Stimulated activated CD4-positive, alpha-beta T cell treated with anti-CD3 and anti-CD28 coated beads, TNF-alpha, amount 100 ng/mL, for 4 hours (primary cell): ENCODE measurements around the gene REC8.
A peak's percentile ranks its signal among the peaks of the same experiment; 100 is the strongest.

Experiments
- DNase-seq, 3 experiments: peaks; one replicate each; pipeline ENCODE4 v3.0.0-alpha.2; 2020; ENCODE audit warnings: low read depth in 3 of 3

Gene REC8

GRCh38 chr14:24138396-24139271, 33.2 kb upstream of the REC8 start:
- no peak for DNase-seq

DNA sequence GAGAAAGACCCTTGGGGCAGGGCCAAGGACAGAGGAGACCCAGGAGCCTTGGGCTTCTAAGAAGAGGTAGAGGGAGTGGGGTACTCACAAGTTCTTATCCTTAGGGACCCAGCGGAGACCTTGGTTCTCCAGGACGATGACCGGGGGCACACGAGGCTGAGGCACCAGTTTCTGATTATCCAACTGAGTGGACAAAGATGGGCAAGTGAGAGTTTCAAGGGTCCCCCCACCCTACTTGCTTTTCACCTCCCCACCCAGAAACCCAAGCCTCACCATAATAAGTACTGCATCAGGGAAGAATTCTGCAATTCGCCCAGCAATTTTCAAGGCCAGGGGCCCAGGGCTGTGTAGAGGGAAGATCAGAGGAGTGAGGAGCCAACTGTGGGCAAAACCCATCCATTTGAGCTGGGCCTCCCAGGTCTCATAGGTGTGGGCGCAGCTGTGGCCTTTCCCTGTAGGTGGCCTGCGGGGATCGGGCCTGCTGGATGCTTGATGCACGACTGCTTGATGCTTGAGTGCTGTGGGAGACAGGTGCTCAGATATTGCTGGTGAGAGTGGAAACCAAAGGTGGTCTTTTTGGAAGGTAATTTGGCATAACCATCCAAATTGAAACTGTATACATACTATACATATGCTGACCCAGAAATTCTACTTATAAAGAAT, 32.5 kb upstream of the REC8 start:
- DNase-seq = no peak

DNA sequence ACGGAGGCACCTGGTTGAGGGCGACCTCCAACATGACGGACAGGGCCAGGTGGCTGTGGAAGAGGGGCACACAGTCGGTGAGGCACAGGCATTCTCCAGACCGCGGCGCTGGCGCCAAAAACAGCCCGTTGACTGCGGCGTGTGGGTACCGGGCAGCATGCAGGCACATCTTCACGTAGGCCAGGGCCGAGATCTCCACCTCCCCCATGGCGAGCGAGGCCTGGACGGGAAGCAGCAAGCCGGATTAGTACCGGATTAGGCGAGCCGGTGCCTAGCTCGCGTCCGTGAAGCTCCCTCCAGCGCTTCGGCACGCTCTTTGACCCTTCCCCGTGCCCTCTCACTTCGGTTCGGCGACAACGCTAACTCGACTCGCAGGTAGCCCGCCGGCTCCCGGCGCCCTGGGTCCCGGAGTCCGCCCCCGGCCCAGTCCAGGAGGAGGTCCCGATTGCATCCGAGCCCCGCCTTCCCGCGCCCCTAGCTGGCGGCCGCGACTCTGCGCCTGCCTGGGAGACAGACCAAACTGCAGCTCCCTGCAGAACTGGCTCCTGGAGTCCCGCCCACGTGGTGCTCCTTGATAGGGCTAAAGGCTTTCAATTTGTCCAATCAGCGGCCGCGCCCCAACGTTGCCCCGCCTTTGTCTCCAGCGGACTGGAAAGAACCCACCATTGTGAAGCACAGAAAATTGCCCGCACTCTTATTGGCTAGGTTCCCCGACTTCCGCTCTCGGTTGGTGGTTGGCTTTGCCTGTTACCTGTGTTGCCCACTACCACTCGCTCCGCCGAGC, 30.6 kb upstream of the REC8 start, which contains the start of gene EMC9:
Gene EMC9, minus strand, starts transcription at position 495 of the 784 bp plus-strand sequence. Its CDS starts 287 bp downstream, at position 208.
- DNase-seq = peak; percentile 98 to 99 (median 99)

DNA sequence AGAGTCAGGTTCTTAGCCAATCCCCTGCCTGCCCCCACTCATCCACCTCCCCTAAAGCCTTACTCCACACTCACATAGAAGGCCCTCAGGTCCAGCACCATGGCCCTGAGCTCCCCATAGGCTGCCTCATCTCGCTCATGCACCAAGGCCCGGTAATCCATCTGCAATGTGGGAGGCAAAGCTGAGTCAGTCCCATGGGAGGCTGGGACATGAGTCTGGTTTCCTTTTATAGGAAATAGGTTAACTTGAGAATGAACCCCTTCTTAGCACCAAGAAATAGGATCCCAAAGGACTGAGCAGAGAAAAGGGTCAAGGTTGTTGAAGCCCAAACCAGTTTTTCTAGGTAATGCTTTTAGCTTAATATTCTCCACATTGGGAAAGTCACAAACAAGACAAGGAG, 28.4 kb upstream of the REC8 start:
- DNase-seq = no peak

DNA sequence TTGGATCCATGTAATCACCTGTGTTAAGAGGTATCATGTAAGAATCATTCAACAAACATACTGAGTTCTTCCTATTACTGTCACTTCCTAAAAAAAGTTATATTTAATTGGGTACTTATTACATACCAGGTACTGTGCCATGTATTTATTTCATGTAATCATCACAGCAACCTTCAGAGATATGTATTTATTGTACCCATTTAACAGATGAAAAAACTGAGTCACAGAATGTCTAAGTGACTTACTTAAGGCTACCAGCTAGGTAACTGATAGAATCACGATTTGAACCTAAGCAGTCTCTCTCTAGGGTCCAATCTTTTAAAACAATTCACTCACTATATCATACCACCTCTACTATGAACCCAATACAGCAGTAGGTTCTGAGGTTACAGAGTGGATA, 27.4 kb upstream of the REC8 start:
- DNase-seq = no peak

- no peak for DNase-seq
Observed at GRCh38 chr14:24145219-24145618, 26.7 kb upstream of the REC8 start.

- no peak for DNase-seq
Observed at GRCh38 chr14:24145690-24146452, 26.0 kb upstream of the REC8 start.

- peak; percentile 67 to 72 (median 67) for DNase-seq
Observed at GRCh38 chr14:24146453-24146977, 25.4 kb upstream of the REC8 start, which contains the start of gene PSME2. PSME2 (minus strand) TSS chr14:24146610; CDS start chr14:24146581, 29 bp downstream.

GRCh38 chr14:24146978-24147760, 24.7 kb upstream of the REC8 start, which contains the start of gene RNF31:
RNF31 (plus strand) TSS chr14:24147498; CDS start chr14:24147699, 201 bp downstream.
- DNase-seq = peak; percentile 93 to 97 (median 95)

DNA sequence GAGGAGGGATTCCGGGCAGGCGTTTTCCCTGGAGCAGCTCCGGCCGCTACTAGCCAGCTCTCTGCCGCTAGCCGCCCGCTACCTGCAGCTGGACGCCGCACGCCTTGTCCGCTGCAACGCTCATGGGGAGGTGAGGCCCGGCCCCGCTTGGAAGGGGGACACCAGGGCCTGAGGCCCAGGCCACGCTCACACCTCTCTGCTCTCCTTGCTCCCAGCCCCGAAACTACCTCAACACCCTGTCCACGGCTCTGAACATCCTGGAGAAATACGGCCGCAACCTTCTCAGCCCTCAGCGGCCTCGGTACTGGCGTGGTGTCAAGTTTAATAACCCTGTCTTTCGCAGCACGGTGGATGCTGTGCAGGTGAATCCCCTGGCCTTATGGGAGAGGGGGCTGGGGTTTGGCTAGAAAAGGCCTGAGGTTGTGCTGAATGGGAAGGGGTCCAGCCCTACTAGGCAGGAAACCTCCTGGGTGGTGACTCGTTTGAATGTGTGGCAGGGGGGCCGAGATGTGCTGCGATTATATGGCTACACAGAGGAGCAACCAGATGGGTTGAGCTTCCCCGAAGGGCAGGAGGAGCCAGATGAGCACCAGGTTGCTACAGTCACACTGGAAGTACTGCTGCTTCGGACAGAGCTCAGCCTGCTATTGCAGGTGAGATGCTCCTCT, 24.0 kb upstream of the REC8 start:
- DNase-seq = no peak

- DNase-seq = no peak
Observed at GRCh38 chr14:24149302-24149969, 22.4 kb upstream of the REC8 start.

GRCh38 chr14:24150061-24150460, 21.8 kb upstream of the REC8 start:
- no peak for DNase-seq

DNA sequence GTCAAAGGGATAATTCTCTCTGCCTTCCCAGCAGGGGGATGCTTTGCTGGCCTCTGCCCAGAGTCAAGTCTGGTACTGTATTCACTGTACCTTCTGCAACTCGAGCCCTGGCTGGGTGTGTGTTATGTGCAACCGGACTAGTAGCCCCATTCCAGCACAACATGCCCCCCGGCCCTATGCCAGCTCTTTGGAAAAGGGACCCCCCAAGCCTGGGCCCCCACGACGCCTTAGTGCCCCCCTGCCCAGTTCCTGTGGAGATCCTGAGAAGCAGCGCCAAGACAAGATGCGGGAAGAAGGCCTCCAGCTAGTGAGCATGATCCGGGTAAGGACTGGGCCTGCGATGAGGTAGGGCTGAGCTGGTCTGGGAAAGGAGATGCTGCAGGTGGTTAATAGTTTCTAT, 21.3 kb upstream of the REC8 start:
- no peak for DNase-seq

- no peak for DNase-seq
Observed at GRCh38 chr14:24150993-24151392, 20.9 kb upstream of the REC8 start.

DNA sequence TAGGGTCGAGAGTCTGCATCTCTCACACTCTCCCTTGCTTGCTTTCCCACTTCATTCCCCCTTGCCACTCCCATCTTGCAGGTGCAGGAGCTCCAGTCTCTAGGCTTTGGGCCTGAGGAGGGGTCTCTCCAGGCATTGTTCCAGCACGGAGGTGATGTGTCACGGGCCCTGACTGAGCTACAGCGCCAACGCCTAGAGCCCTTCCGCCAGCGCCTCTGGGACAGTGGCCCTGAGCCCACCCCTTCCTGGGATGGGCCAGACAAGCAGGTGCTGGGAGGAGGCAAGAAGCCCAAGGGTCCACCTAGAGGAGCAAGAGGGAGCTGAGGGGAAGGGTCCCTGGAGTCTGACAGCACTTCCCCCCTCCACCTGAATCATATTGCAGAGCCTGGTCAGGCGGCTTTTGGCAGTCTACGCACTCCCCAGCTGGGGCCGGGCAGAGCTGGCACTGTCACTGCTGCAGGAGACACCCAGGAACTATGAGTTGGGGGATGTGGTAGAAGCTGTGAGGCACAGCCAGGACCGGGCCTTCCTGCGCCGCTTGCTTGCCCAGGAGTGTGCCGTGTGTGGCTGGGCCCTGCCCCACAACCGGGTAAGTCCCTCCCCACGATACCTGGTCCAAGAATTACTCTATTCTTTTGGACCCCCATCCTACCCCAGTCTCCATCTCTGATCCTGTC, 20.3 kb upstream of the REC8 start:
- no peak for DNase-seq

GRCh38 chr14:24155100-24155499, 16.8 kb upstream of the REC8 start:
- DNase-seq = no peak

GRCh38 chr14:24156840-24157239, 15.0 kb upstream of the REC8 start:
- DNase-seq = no peak

- no peak for DNase-seq
Observed at GRCh38 chr14:24157331-24157730, 14.5 kb upstream of the REC8 start.
